Measurements from ENCODE around the gene GTF2A1.
"Not testable (repeated sequence)": the region's sequence is repeated elsewhere in the genome, so short reads cannot be mapped to it uniquely, and the experiment has no call there.

Gene GTF2A1

GRCh38 chr14:81220830-81221578 is at the start of gene GTF2A1:
Gene GTF2A1 (minus strand): TSS chr14:81220959. CDS start chr14:81220518, 441 bp downstream.
- DNase-seq (ENCODE audit: low read depth in 2 of 2, low spot score in 1 of 2) = peak; percentile 76 to 87

- no peak for DNase-seq (ENCODE audit: low read depth in 2 of 2, low spot score in 1 of 2)
Measured at GRCh38 chr14:81269979-81270375, 49.2 kb upstream of the GTF2A1 start.

GRCh38 chr14:81269100-81269978 is 48.6 kb upstream of the GTF2A1 start:
- no peak for DNase-seq (ENCODE audit: low read depth in 2 of 2, low spot score in 1 of 2)

GRCh38 chr14:81268016-81268416 is 47.3 kb upstream of the GTF2A1 start:
- no peak for DNase-seq (ENCODE audit: low read depth in 2 of 2, low spot score in 1 of 2)

GRCh38 chr14:81265636-81266169 is 44.9 kb upstream of the GTF2A1 start:
- no peak for DNase-seq (ENCODE audit: low read depth in 2 of 2, low spot score in 1 of 2)

- DNase-seq (ENCODE audit: low read depth in 2 of 2, low spot score in 1 of 2) = no peak
Measured at GRCh38 chr14:81264671-81265070, 43.9 kb upstream of the GTF2A1 start.

GRCh38 chr14:81263777-81264410 is 43.1 kb upstream of the GTF2A1 start:
- no peak for DNase-seq (ENCODE audit: low read depth in 2 of 2, low spot score in 1 of 2)

GRCh38 chr14:81261176-81261575 is 40.4 kb upstream of the GTF2A1 start:
- DNase-seq (ENCODE audit: low read depth in 2 of 2, low spot score in 1 of 2) = no peak

GRCh38 chr14:81260732-81261131 is 40.0 kb upstream of the GTF2A1 start:
- no peak for DNase-seq (ENCODE audit: low read depth in 2 of 2, low spot score in 1 of 2)

GRCh38 chr14:81256289-81256960 is 35.7 kb upstream of the GTF2A1 start:
- no peak for DNase-seq (ENCODE audit: low read depth in 2 of 2, low spot score in 1 of 2)

- no peak for DNase-seq (ENCODE audit: low read depth in 2 of 2, low spot score in 1 of 2)
Measured at GRCh38 chr14:81252278-81252677, 31.5 kb upstream of the GTF2A1 start.

GRCh38 chr14:81247271-81247766 is 26.6 kb upstream of the GTF2A1 start:
- DNase-seq (ENCODE audit: low read depth in 2 of 2, low spot score in 1 of 2) = no peak

GRCh38 chr14:81246461-81247270 is 25.9 kb upstream of the GTF2A1 start:
- DNase-seq (ENCODE audit: low read depth in 2 of 2, low spot score in 1 of 2) = no peak

GRCh38 chr14:81245771-81246170 is 25.0 kb upstream of the GTF2A1 start:
- DNase-seq (ENCODE audit: low read depth in 2 of 2, low spot score in 1 of 2) = no peak

- DNase-seq (ENCODE audit: low read depth in 2 of 2, low spot score in 1 of 2) = not testable (repeated sequence)
Measured at GRCh38 chr14:81244431-81244830, 23.7 kb upstream of the GTF2A1 start.

GRCh38 chr14:81243499-81243898 is 22.7 kb upstream of the GTF2A1 start:
- no peak for DNase-seq (ENCODE audit: low read depth in 2 of 2, low spot score in 1 of 2)

GRCh38 chr14:81236849-81237248 is 16.1 kb upstream of the GTF2A1 start:
- DNase-seq (ENCODE audit: low read depth in 2 of 2, low spot score in 1 of 2) = not testable (repeated sequence)

- DNase-seq (ENCODE audit: low read depth in 2 of 2, low spot score in 1 of 2) = no peak
Measured at GRCh38 chr14:81236138-81236537, 15.4 kb upstream of the GTF2A1 start.

- DNase-seq (ENCODE audit: low read depth in 2 of 2, low spot score in 1 of 2) = no peak
Measured at GRCh38 chr14:81235096-81235495, 14.3 kb upstream of the GTF2A1 start.

GRCh38 chr14:81234278-81234677 is 13.5 kb upstream of the GTF2A1 start:
- no peak for DNase-seq (ENCODE audit: low read depth in 2 of 2, low spot score in 1 of 2)

Data from stimulated activated CD8-positive, alpha-beta memory T cell treated with anti-CD3 and anti-CD28 coated beads, Interleukin-4, amount 100 ng/mL, for 4 hours (primary cell).